ENCODE data around the gene PLEKHH2. TPM values are rescaled to one million over a fixed set of nuclear protein-coding genes. Genes with fewer than 3 reads are reported as not detected.

The PLEKHH2 gene
- total and polyA plus RNA-seq, 2 of the 13 experiments (the other 11 are each of a cell fraction or from before 2014, with no cell fraction given) = 1.1 to 3.0 TPM

- no peak for TF ChIP-seq TBX3 (IDR thresholded peaks at IDR 0.05; ENCODE audit: borderline replicate concordance)
- TF ChIP-seq ZNF326 (CRISPR knock-in tag; IDR thresholded peaks at IDR 0.05; ENCODE audit: borderline replicate concordance) = no peak
- TF ChIP-seq BCL6 (CRISPR knock-in tag; IDR thresholded peaks at IDR 0.05) = no peak
- TF ChIP-seq HOXA3 (CRISPR knock-in tag; IDR thresholded peaks at IDR 0.05) = peak; percentile 33; the same call in 1 of the 2 replicates
- TF ChIP-seq STAT5B (CRISPR knock-in tag; IDR thresholded peaks at IDR 0.05) = no peak
- no peak for TF ChIP-seq ZFP36 (IDR thresholded peaks at IDR 0.05; ENCODE audit: borderline replicate concordance, low read depth, low read length, partially characterized antibody)
- no peak for TF ChIP-seq PITX1 (CRISPR knock-in tag; IDR thresholded peaks at IDR 0.05)
- no peak for TF ChIP-seq JARID2 (CRISPR knock-in tag; IDR thresholded peaks at IDR 0.05; ENCODE audit: insufficient replicate concordance)
- peak; percentile 73 for TF ChIP-seq RAD21 (CRISPR knock-in tag; IDR thresholded peaks at IDR 0.05)
- no peak for TF ChIP-seq ZNF337 (CRISPR knock-in tag; IDR thresholded peaks at IDR 0.05; ENCODE audit: borderline replicate concordance, low read depth)
- TF ChIP-seq NFKB2 (CRISPR knock-in tag; IDR thresholded peaks at IDR 0.05; ENCODE audit: borderline replicate concordance) = no peak
- no peak for TF ChIP-seq ZBTB46 (CRISPR knock-in tag; IDR thresholded peaks at IDR 0.05; ENCODE audit: borderline replicate concordance)
- TF ChIP-seq ZNF569 (CRISPR knock-in tag; IDR thresholded peaks at IDR 0.05; ENCODE audit: borderline replicate concordance) = no peak
- 0 out of 2 replicates have a peak, but pooled peaks have one; percentile 6 for TF ChIP-seq ZNF644 (CRISPR knock-in tag; IDR thresholded peaks at IDR 0.05; ENCODE audit: low read depth)
- TF ChIP-seq ZNF615 (CRISPR knock-in tag; IDR thresholded peaks at IDR 0.05; ENCODE audit: borderline replicate concordance) = no peak
- no peak for TF ChIP-seq RBM22 (optimal IDR thresholded peaks at IDR 0.05; ENCODE audit: low read length)
- no peak for TF ChIP-seq MAFF (IDR thresholded peaks at IDR 0.05; ENCODE audit: low read depth, low read length)
- TF ChIP-seq ZNF362 (CRISPR knock-in tag; IDR thresholded peaks at IDR 0.05; ENCODE audit: borderline replicate concordance) = no peak
- TF ChIP-seq TCF7 (IDR thresholded peaks at IDR 0.05; ENCODE audit: low read depth) = no peak
- peak; percentile 66 for TF ChIP-seq SALL1 (CRISPR knock-in tag; IDR thresholded peaks at IDR 0.05)
- TF ChIP-seq MIER3 (CRISPR knock-in tag; IDR thresholded peaks at IDR 0.05; ENCODE audit: borderline replicate concordance) = no peak
- no peak for TF ChIP-seq ZNF18 (CRISPR knock-in tag; IDR thresholded peaks at IDR 0.05; ENCODE audit: insufficient replicate concordance)
- no peak for TF ChIP-seq ARID3A (IDR thresholded peaks at IDR 0.05; ENCODE audit: low read depth, low read length)
Measured at GRCh38 chr2:43611987-43612894, 24.8 kb upstream of the PLEKHH2 start (continued).
